Uterus (tissue), 2 donors: ENCODE measurements around the gene NCAPD2.

Experiments used
- POLR2A ChIP-seq, 2 donors: fragments of 450-650 bp; IDR thresholded peaks; one replicate each; pipeline ENCODE4 v1.6.1; 2016; ENCODE audit warnings: antibody characterized with exemption in 2 of 2, mild to moderate bottlenecking in 1 of 2, moderate library complexity in 1 of 2
- TF ChIP-seq, protein P1 (sequence below), 4 experiments: fragments of 200-600 bp in 2 of 4; fragments of 450-650 bp in 2 of 4; sonication (generic) in 2 of 4; IDR thresholded peaks; one replicate each; pipeline ENCODE4 v1.5.1; 2016 to 2019; ENCODE audit warnings: antibody characterized with exemption in 4 of 4, mild to moderate bottlenecking in 2 of 4, moderate library complexity in 1 of 4

- TF ChIP-seq, protein P1, sequence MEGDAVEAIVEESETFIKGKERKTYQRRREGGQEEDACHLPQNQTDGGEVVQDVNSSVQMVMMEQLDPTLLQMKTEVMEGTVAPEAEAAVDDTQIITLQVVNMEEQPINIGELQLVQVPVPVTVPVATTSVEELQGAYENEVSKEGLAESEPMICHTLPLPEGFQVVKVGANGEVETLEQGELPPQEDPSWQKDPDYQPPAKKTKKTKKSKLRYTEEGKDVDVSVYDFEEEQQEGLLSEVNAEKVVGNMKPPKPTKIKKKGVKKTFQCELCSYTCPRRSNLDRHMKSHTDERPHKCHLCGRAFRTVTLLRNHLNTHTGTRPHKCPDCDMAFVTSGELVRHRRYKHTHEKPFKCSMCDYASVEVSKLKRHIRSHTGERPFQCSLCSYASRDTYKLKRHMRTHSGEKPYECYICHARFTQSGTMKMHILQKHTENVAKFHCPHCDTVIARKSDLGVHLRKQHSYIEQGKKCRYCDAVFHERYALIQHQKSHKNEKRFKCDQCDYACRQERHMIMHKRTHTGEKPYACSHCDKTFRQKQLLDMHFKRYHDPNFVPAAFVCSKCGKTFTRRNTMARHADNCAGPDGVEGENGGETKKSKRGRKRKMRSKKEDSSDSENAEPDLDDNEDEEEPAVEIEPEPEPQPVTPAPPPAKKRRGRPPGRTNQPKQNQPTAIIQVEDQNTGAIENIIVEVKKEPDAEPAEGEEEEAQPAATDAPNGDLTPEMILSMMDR (IDR thresholded peaks at IDR 0.05), result no peak
- TF ChIP-seq POLR2A (IDR thresholded peaks at IDR 0.05), result no peak
Observed at GRCh38 chr12:6573001-6573400, 79.1 kb downstream of the NCAPD2 start.
